MM.1S (cell line): ENCODE measurements around the gene NCAM2.

Experiments used
- DNase-seq: peaks from one replicate; pipeline ENCODE4 v3.0.0-alpha.2; 2015
- H2AFZ ChIP-seq: fragments of 300-600 bp; sonication (generic); 2 replicates; pipeline ENCODE4 v1.6.0; 2016; ENCODE audit warnings: antibody characterized with exemption, low read length
- H3F3A ChIP-seq: fragments of 300-600 bp; sonication (generic); 2 replicates; pipeline ENCODE4 v1.6.1; 2016; ENCODE audit warnings: mild to moderate bottlenecking, antibody characterized with exemption, low read length, moderate library complexity, mixed read lengths; ENCODE audit not compliant: insufficient read depth
- H3K27ac ChIP-seq: fragments of 300-600 bp; sonication (generic); 2 replicates; pipeline ENCODE4 v1.5.1; 2016; ENCODE audit warnings: mild to moderate bottlenecking, low read length
- H3K27me3 ChIP-seq: fragments of 300-600 bp; sonication (generic); replicated peaks from 2 replicates; pipeline ENCODE4 v1.6.0; 2016; ENCODE audit warnings: low read length; ENCODE audit not compliant: insufficient read depth
- H3K36me3 ChIP-seq: fragments of 300-600 bp; sonication (generic); replicated peaks from 2 replicates; pipeline ENCODE4 v1.6.1; 2016; ENCODE audit warnings: mild to moderate bottlenecking, low read length, mixed read lengths; ENCODE audit not compliant: insufficient read depth
- H3K4me1 ChIP-seq: fragments of 300-600 bp; sonication (generic); 2 replicates; pipeline ENCODE4 v1.6.1; 2016; ENCODE audit warnings: low read length, mixed read lengths
- H3K4me2 ChIP-seq: fragments of 300-600 bp; sonication (generic); 2 replicates; pipeline ENCODE4 v1.6.0; 2016; ENCODE audit warnings: low read depth, low read length
- H3K4me3 ChIP-seq: fragments of 300-600 bp; sonication (generic); 2 replicates; pipeline ENCODE4 v1.5.1; 2016; ENCODE audit warnings: low read length, mixed read lengths
- H3K79me2 ChIP-seq: fragments of 300-600 bp; sonication (generic); 2 replicates; pipeline ENCODE4 v1.6.1; 2016; ENCODE audit warnings: mixed run types, low read length, mixed read lengths
- H3K9ac ChIP-seq: fragments of 300-600 bp; sonication (generic); 2 replicates; pipeline ENCODE4 v1.6.1; 2016; ENCODE audit warnings: low read length, mixed read lengths
- H3K9me2 ChIP-seq: fragments of 300-600 bp; sonication (generic); replicated peaks from 2 replicates; pipeline ENCODE4 v1.6.1; 2016; ENCODE audit warnings: mild to moderate bottlenecking, low read length, mixed read lengths; ENCODE audit not compliant: insufficient read depth
- H3K9me3 ChIP-seq: fragments of 300-600 bp; sonication (generic); replicated peaks from 2 replicates; pipeline ENCODE4 v1.6.1; 2016; ENCODE audit warnings: mild to moderate bottlenecking, low read length, mixed read lengths; ENCODE audit not compliant: insufficient read depth
- H4K20me1 ChIP-seq: fragments of 300-600 bp; sonication (generic); 2 replicates; pipeline ENCODE4 v1.6.1; 2016; ENCODE audit warnings: mild to moderate bottlenecking, low read length, moderate library complexity, mixed read lengths; ENCODE audit not compliant: insufficient read depth
- CTCF ChIP-seq: fragments of 300-600 bp; sonication (generic); IDR thresholded peaks from 2 replicates; pipeline ENCODE4 v1.5.1; 2016; ENCODE audit warnings: antibody characterized with exemption, low read length, mixed read lengths
- EZH2 ChIP-seq: fragments of 300-600 bp; sonication (generic); optimal IDR thresholded peaks from 2 replicates; pipeline ENCODE3; 2017; ENCODE audit warnings: low read depth, mild to moderate bottlenecking, antibody characterized with exemption, low read length, mixed read lengths
- EZH2phosphoT487 ChIP-seq: fragments of 300-600 bp; sonication (generic); IDR thresholded peaks from 2 replicates; pipeline ENCODE4 v1.6.1; 2018; ENCODE audit warnings: antibody characterized with exemption, low read length

The NCAM2 gene

GRCh38 chr21:21283810-21284209, 285.6 kb downstream of the NCAM2 start:
- Histone ChIP-seq H3K4me2 (no peak overlapping the region), H2AFZ (no peak overlapping the region), H4K20me1 (no peaks in the 10 kb centered on the region), H3K9me3 (no peaks in the 10 kb centered on the region), H3F3A (peaks cover 4% of the 10 kb centered on the region; the same call in 1 of the 2 replicates), H3K4me1 (peaks cover 22% of the 10 kb centered on the region), H3K27ac (no peak overlapping the region), H3K9me2 (no peaks in the 10 kb centered on the region), H3K36me3 (no peaks in the 10 kb centered on the region), H3K79me2 (no peaks in the 10 kb centered on the region), H3K4me3 (no peak overlapping the region), H3K9ac (no peak overlapping the region), H3K27me3 (no peaks in the 10 kb centered on the region)
- no peak for TF ChIP-seq EZH2
- no peak for TF ChIP-seq CTCF
- no peak for TF ChIP-seq EZH2phosphoT487
- no peak for DNase-seq

GRCh38 chr21:21286170-21286798, 288.1 kb downstream of the NCAM2 start:
- peak overlapping the region; percentile 46; the same call in 1 of the 2 replicates for H3K27ac ChIP-seq
- peak overlapping the region; percentile 27; the same call in 1 of the 2 replicates for H3K4me3 ChIP-seq
- H3K9me2 ChIP-seq, result no peaks in the 10 kb centered on the region
- H3K4me1 ChIP-seq, result peaks cover 22% of the 10 kb centered on the region
- no peak for TF ChIP-seq EZH2phosphoT487
- no peak for TF ChIP-seq CTCF
- no peak for TF ChIP-seq EZH2
- H3K9me3 ChIP-seq, result no peaks in the 10 kb centered on the region
- no peaks in the 10 kb centered on the region for H4K20me1 ChIP-seq
- peak overlapping the region; percentile 57 for H3K4me2 ChIP-seq
- H3F3A ChIP-seq, result peaks cover 4% of the 10 kb centered on the region; the same call in 1 of the 2 replicates
- DNase-seq, result peak; percentile 77
- H3K36me3 ChIP-seq, result no peaks in the 10 kb centered on the region
- H3K27me3 ChIP-seq, result no peaks in the 10 kb centered on the region
- no peaks in the 10 kb centered on the region for H3K79me2 ChIP-seq
- peak overlapping the region; percentile 0; the same call in 1 of the 2 replicates for H3K9ac ChIP-seq
- H2AFZ ChIP-seq, result peak overlapping the region; percentile 45

DNA sequence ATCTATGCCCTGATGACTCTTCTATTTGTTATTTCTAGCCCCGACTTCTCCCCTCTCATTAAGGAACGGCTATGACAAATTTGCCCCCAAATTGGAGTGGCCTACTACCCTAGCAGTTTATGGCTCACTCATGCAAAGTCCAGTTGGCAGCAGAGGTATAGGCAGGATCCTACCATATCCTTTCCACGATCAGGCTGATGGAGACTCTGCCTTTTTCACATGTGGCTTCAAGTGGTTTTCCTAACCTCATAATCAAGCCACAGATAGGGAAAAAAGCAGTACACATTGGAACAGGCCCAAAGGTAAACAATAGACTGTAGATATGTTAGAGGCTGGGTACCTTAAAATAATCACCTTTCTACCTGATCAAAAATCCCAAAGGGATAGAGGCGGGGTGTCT, 292.5 kb downstream of the NCAM2 start:
- no peak overlapping the region for H3K4me2 ChIP-seq
- H3K9me3 ChIP-seq, result no peaks in the 10 kb centered on the region
- H3K36me3 ChIP-seq, result no peaks in the 10 kb centered on the region
- no peak overlapping the region for H2AFZ ChIP-seq
- no peaks in the 10 kb centered on the region for H3K27me3 ChIP-seq
- TF ChIP-seq EZH2, result no peak
- TF ChIP-seq EZH2phosphoT487, result no peak
- TF ChIP-seq CTCF, result no peak
- H3K27ac ChIP-seq, result no peak overlapping the region
- no peak overlapping the region for H3K9ac ChIP-seq
- peaks cover 15% of the 10 kb centered on the region for H3K4me1 ChIP-seq
- no peaks in the 10 kb centered on the region for H3K79me2 ChIP-seq
- peaks cover 4% of the 10 kb centered on the region; the same call in 1 of the 2 replicates for H3F3A ChIP-seq
- H4K20me1 ChIP-seq, result no peaks in the 10 kb centered on the region
- H3K4me3 ChIP-seq, result no peak overlapping the region
- no peaks in the 10 kb centered on the region for H3K9me2 ChIP-seq
- DNase-seq, result no peak
